HK-2 (cell line): ENCODE measurements around the gene PARVG.

Source experiments
- DNase-seq: peaks from one replicate; pipeline ENCODE4 v3.0.0-alpha.2; 2018; ENCODE audit not compliant: unreplicated experiment

The PARVG gene

DNA sequence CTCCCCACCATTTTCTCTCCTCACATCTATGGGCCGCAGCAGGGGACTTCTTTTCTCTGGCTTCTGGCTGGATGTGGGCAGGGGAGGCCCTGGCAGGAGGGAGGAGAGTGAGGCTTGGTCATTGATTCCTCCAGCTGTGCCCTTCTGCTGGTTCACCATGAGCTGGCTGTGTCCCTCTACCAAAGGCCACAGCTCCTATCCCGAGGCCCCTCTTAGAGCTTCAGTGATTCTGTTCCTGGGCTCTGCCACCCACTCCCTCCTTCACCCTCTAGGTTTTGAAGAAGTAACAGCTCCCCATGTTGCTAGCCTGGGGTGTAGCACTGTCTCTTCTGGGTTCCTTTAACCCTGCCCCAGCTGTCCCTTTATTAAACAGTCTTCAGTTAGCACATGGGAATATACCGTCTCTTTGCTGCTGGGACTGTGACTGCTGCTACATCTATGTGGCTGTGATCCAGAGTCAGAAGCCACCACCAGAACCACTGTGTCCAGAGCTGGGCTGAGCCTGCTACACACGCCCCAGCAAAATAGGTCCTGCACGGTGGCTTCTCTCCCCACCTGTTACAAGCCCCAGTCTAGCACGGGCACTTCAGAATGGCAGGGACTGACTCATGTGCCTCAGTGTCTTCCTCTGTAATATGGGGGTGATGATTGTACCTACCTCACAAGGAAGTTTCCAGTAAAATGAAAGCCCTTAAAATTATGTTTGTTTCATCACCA is 578 bp upstream of the PARVG start:
- no peak for DNase-seq

DNA sequence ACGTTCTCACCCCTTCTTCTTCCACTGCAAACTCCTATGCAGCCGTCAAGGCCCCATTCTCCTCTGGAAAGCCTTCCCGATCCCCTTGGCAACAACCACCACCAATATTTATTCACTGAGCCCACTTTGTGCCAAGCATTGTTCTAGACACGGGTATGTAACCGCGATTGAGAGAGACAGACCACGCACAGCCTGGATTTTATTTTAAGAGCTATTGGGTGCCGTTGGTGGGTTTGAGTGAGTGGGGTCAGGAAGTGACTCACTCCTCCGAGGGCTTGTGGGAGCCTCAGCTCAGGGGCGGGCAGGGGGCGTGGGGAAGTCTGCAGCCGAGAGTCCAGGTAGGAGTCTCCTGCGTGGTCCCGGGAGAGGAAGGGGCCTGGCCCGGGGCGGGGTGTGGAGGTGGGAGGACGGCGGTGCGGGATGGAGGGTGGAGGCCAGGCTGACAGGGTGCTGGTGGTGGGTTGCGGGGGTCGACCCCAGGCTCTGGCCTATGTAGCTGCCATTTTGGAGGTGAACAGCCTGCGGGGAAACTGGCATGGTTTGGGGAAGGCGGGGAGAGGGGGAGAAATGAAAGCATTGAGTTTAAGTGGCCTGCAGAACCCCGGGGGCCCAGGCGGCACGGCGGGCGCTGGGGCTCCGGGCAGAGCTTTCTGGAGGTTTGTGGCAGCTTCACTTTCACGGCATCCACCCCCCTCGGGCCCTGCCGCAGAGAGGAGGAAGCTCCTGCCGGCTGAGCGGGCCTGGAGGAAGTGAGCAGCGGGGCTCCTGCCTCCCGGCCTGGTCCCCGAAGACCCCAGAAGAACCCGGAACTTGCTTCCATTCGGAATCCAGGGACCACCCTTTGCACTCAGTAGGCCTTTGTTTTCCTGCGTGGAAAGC is 547 bp downstream of the PARVG start:
- DNase-seq, result no peak

GRCh38 chr22:44181912-44182587 is 1.3 kb downstream of the PARVG start:
- DNase-seq, result no peak

DNA sequence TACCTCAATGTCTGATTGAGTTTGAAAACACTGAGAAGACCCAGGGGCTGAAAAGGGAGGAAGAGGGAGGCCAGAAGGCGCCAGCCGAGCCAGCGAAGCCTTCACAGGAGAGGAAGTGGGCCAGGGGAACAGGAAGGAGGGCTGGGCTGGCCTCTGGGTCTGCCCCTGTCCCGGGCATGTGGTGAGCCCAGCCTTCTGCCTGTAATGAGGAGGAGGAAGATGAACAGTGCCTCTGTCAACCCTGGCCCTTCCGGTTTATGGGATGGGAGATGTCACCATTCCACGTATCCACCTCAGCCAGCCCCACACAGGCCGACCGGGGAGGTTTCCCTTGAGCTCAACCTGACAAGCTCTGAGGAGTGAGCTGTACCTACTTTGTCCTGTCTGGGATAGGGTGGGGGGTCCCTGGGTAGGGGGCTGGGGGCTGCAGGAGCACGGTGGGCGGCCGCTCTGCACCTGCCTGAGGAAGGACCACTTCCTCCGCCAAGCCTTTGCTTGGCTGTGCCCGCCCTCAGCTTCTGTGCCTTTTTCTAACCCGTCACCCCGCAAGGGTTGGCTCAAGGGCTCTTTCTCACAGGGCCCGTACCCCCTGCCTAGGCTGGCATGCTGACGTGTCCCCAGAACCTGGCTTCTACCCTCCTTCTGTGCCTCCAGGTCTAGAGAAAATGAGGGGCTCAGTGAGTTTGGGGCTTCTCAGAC is 2.0 kb downstream of the PARVG start:
- DNase-seq, result no peak

DNA sequence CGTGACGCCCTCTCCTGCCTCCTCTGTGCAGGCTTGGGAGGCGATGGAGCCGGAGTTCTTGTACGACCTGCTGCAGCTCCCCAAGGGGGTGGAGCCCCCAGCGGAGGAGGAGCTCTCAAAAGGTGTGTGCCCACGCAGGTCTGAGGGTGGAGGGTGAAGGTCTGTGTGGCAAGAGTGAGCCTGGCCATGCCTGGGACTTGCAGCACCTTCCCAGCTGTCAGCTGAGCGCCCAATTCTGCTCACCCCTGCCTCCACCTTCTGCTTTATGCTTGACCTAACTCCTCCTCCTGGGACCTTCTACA is 2.5 kb downstream of the PARVG start:
- DNase-seq, result no peak

DNA sequence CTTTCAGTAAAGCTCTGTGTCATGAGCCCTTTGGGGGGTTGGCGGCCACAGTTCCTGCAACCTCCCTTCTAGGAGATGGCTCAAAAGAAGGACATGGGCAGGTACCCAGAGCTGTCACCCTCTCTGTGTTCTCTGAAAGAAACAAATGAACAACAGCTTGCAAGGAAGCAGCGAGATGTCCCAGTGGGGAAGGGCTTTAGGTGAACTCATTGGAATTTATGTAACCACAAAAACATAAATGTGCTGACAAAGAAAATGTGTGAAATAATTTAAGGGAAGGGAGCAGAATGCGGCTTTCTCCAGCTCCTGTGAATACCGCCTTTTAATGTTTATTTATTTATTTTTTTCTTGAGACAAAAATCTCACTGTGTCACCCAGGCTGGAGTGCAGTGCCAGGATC is 3.3 kb downstream of the PARVG start:
- no peak for DNase-seq

- no peak for DNase-seq
These were observed 4.8 kb downstream of the PARVG start for GRCh38 chr22:44185237-44186120.

DNA sequence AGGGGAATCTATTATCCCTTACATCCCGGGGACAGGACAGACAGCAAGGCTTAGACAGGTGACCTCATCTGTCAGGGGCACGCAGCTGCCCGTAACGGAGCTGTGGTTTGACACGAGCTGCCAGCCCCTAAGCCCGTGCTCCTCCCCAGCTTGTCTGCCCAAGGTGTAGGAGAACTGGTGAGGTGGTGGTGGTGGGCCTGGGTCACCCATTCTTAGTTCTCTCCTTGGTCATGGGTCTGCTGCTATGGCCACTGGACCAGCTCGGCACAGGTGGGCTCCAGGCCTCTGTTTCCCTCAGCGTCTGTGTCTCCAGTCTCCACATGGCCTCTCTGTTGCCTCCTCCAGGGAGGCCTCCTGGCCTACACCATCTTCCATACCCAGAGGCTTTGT is 5.4 kb downstream of the PARVG start:
- DNase-seq, result no peak

DNA sequence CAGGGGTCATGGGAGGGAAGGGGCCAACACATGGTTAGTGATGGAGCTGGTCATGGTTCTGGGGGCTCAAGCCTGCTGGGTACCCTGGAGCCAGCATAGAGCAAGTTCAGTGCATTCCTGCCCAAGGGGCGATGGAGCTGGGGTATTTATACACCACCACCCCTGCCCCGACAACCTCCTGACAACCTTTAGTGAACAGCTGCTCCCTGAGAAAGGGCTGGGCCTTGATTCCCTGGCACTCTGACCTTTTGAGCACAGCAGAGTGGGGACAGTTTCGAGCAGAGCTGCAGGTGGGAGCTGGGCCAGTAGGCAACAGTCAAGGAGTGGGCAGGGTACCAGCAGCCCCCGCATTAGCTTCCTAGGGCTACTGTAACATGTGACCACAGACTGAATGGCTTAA is 6.0 kb downstream of the PARVG start:
- DNase-seq, result no peak

GRCh38 chr22:44187652-44188230 is 7.0 kb downstream of the PARVG start:
- DNase-seq, result no peak

- no peak for DNase-seq
These were observed 7.6 kb downstream of the PARVG start for GRCh38 chr22:44188316-44188715.

DNA sequence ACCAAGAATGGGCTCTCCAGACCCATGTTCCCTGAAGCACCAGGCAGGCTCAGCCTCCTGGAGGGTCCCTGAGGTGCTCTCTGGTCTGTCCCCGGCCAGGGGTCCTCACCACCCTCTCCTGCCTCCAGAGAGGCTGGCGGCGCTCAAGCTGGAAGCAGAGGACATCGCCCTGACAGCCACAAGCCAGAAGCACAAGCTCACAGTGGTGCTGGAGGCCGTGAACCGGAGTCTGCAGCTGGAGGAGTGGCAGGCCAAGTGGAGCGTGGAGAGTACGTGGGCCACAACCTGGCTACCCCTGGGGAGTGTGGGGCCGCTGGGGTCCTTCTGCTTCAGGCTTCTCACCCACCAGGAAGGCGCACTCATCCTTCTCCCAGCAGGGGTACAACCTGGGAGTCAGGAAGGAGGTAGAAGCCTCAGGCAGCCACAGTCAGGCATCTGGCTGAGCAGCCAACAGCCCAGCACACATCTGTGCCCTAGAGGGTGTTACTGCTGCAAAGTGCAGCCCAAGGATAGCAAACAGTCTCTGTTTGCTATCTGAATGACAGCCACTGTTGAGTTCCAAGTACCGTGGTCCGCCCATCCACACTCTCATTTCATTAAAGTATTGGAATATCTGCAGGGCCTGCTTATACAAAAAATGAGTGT is 8.4 kb downstream of the PARVG start:
- no peak for DNase-seq

DNA sequence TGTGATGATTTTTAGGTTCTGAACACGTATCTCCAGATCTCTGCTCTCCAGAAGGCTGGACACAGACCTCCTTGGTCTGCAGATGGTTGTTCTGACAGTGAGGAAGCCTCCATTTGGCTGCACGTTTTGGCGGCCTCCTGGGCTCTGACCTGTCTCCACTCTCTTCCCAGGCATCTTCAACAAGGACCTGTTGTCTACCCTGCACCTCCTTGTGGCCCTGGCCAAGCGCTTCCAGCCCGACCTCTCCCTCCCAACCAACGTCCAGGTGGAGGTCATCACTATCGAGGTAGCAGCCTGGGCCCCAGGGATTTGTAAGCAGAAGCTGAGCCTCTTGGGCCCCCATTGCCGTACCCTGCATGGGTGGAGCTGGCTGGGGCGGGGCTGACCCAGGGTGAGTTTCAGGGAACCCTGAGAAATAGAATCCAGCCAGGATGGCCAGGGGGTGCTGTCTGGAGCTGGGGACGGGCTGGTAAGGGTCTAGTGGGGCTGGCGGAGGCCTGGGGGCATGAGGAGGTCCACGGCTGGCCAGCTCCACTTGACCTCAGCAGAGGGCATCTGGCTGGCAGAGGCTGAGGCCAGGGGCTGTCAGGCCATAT is 9.8 kb downstream of the PARVG start:
- no peak for DNase-seq

DNA sequence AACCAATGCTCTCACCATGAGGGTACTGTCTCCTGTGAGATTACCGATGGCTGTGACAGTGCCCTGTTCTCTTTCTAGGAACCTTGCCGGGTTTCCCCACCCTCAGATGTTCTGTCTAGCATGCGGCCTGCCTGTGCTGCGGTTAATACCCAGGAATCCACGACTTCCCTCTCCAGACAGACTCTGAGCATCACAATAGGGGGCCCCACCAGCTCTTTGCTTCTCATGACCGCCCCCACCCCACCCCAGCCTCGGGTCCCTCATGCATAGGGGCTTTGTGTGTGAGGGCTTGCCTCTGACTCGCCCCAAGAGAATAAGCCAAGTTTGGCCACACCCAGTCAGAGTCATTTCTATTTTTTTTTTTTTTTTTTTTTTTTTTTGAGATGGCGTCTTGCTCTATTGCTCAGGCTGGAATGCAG is 10.3 kb downstream of the PARVG start:
- no peak for DNase-seq

- DNase-seq, result no peak
These were observed 11.5 kb downstream of the PARVG start for GRCh38 chr22:44192098-44192815.

DNA sequence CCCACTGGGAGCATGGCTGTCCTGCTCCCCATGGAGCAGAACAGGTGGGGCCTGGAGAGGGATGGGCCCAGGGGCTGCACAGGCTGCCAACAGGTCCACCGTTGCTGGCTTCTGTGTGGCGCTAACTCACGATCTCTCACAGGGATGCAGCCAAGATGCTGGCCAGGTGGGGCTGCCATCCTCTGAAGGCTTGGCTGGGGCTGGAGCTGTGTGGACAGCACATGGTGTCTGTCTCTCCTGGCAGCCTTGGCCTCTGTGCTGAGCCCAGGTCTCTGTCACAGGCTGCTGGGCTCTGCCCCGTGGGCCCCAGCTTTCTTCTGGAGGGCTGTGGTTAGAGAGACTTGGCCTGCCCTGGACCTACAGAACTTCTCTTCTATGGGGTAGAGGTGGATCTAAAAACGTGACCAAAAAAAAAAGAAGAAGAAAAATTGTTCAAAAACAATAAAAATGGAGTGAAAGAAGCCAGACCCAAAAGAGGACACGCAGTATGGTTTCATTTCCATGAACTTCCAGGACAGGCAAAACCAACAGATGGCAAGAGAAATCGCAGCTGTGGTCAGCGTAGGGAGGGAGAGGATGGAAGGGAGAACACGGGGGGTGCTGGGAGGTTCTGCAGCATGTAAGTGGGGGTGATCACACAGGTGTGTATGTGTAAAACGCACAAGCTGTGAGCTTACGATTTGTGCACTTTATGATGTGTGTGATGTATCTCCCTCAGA is 12.2 kb downstream of the PARVG start:
- no peak for DNase-seq

DNA sequence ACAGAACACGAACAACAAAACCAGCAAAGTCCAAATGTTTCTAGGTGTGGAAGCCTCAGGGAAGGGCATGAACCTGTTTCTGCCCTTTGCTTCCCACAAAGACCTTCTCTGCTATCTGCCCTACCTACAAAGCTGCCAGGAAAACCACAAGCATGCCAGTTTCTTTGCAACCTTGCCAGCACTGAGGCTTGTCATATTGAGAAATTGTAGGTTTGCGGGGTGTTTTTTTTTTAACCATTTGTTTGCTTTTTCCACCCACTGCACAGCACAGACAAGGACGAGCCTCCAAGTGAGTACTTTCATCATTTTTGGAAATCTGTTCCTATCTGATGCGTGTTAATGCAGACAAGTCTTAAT is 12.8 kb downstream of the PARVG start:
- DNase-seq, result no peak

DNA sequence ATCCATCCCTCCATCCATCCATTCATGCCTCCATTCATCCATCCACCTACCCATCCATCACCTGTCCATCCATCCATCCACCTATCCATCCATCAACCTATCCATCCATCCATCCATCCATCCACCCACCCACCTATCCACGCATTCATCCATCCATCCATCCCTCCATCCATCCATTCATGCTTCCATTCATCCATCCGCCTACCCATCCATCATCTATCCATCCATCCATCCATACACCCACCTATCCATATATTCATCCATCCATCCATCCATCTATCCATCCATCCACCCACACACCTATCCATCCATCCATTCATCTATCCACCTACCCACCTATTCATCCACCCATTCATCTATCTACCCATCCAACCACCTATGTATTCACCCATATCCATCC is 13.8 kb downstream of the PARVG start:
- no peak for DNase-seq
